ENCODE data around the gene NCOA7. TPM values are rescaled to one million over a fixed set of nuclear protein-coding genes. Genes with fewer than 3 reads are reported as not detected.
"Not testable (repeated sequence)": the region's sequence is repeated elsewhere in the genome, so short reads cannot be mapped to it uniquely, and the experiment has no call there.

Gene NCOA7
- total RNA-seq, 1 experiment from 2014 or later = 13.8 TPM

DNA sequence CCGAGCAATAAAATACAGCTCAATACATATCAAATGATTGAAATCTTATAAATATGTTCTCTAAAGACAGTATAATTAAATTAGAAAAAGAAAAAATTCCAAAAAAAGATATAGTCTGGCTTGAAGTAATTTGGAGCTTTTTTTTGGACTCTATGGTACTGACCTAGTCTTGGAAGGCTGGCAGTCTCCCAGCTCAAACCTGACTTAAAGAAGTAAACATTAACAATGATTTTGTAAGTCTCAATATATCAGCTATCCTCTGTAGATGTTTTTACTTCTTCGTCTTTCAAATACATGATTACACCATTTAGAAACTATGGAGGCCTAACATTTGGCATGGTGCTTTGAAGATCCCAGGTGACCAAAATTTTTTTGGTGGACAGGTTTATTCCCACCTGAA lies 180.0 kb downstream of the NCOA7 start:
- H4K20me1 ChIP-seq (ENCODE audit: insufficient read depth) = no peaks in the 10 kb centered on the region
- H3K36me3 ChIP-seq (ENCODE audit: control insufficient read depth in 1 of 2, insufficient read depth in 2 of 2, low read length in 2 of 2) = no peaks in the 10 kb centered on the region; a peak in 2 of 4 replicates
- RAD21 ChIA-PET (ENCODE audit: low non-redundant PET in 1 of 2, low total read pairs in 2 of 2, uncharacterized antibody in 2 of 2, unreplicated experiment in 2 of 2) = no interaction called here
- POLR2A ChIA-PET = interaction anchor here (1.1 kb wide), 1 partner anchor 15 kb away, joined by 3 read pairs; the partner anchor contains the start of gene TRMT11
- BruUV-seq (replicated peaks) = no TSS peak
- no peaks in the 10 kb centered on the region for H3K27me3 ChIP-seq (ENCODE audit: insufficient read depth, low read length)
- no peak overlapping the region for H3K4me2 ChIP-seq (ENCODE audit: low read length)
- no peaks in the 10 kb centered on the region for H3K79me2 ChIP-seq (ENCODE audit: insufficient read depth, low read length)
- H3K9me3 ChIP-seq (ENCODE audit: control insufficient read depth in 1 of 2, insufficient read depth in 1 of 2, low read depth in 1 of 2, low read length in 2 of 2) = no peaks in the 10 kb centered on the region
- no peak overlapping the region for H3K27ac ChIP-seq (ENCODE audit: low read depth, low read length)
- intact Hi-C loops (cut with micrococcal nuclease) = no loop called here
- no peak overlapping the region for H2AFZ ChIP-seq (ENCODE audit: low read depth, low read length, poor library complexity, severe bottlenecking)
- CTCF ChIA-PET = interaction anchor here (0.7 to 1.3 kb wide), 3 partner anchors 14 to 936 kb away, joined by 3 to 6 read pairs (median 4); partner anchors contain the start of genes HINT3 and NCOA7
- H3K9ac ChIP-seq (ENCODE audit: low read length) = no peak overlapping the region
- no peaks in the 10 kb centered on the region for H3K4me1 ChIP-seq (ENCODE audit: control insufficient read depth in 1 of 2, insufficient read depth in 2 of 2, low read length in 2 of 2)
- ATAC-seq (no peak), DNase-seq (ENCODE audit: low read depth, low spot score) (no peak)
- TF ChIP-seq JUND (IDR thresholded peaks at IDR 0.05) = no peak
- no peak for TF ChIP-seq CEBPB (IDR thresholded peaks at IDR 0.05; ENCODE audit: low read depth)
- no peak for TF ChIP-seq ZNF274 (IDR thresholded peaks at IDR 0.05; ENCODE audit: low read depth, low read length)
- no peak for TF ChIP-seq POLR2A (IDR thresholded peaks at IDR 0.05; ENCODE audit: borderline replicate concordance, extremely low read depth, insufficient read depth, insufficient read length)
- TF ChIP-seq, protein P1, sequence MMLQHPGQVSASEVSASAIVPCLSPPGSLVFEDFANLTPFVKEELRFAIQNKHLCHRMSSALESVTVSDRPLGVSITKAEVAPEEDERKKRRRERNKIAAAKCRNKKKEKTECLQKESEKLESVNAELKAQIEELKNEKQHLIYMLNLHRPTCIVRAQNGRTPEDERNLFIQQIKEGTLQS (IDR thresholded peaks at IDR 0.05) = no peak
- TF ChIP-seq, protein P2, sequence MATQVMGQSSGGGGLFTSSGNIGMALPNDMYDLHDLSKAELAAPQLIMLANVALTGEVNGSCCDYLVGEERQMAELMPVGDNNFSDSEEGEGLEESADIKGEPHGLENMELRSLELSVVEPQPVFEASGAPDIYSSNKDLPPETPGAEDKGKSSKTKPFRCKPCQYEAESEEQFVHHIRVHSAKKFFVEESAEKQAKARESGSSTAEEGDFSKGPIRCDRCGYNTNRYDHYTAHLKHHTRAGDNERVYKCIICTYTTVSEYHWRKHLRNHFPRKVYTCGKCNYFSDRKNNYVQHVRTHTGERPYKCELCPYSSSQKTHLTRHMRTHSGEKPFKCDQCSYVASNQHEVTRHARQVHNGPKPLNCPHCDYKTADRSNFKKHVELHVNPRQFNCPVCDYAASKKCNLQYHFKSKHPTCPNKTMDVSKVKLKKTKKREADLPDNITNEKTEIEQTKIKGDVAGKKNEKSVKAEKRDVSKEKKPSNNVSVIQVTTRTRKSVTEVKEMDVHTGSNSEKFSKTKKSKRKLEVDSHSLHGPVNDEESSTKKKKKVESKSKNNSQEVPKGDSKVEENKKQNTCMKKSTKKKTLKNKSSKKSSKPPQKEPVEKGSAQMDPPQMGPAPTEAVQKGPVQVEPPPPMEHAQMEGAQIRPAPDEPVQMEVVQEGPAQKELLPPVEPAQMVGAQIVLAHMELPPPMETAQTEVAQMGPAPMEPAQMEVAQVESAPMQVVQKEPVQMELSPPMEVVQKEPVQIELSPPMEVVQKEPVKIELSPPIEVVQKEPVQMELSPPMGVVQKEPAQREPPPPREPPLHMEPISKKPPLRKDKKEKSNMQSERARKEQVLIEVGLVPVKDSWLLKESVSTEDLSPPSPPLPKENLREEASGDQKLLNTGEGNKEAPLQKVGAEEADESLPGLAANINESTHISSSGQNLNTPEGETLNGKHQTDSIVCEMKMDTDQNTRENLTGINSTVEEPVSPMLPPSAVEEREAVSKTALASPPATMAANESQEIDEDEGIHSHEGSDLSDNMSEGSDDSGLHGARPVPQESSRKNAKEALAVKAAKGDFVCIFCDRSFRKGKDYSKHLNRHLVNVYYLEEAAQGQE (IDR thresholded peaks at IDR 0.05; ENCODE audit: low read depth) = no peak
- no peak for TF ChIP-seq ELF1 (IDR thresholded peaks at IDR 0.05; ENCODE audit: borderline replicate concordance, low read depth)
- TF ChIP-seq, protein P3, sequence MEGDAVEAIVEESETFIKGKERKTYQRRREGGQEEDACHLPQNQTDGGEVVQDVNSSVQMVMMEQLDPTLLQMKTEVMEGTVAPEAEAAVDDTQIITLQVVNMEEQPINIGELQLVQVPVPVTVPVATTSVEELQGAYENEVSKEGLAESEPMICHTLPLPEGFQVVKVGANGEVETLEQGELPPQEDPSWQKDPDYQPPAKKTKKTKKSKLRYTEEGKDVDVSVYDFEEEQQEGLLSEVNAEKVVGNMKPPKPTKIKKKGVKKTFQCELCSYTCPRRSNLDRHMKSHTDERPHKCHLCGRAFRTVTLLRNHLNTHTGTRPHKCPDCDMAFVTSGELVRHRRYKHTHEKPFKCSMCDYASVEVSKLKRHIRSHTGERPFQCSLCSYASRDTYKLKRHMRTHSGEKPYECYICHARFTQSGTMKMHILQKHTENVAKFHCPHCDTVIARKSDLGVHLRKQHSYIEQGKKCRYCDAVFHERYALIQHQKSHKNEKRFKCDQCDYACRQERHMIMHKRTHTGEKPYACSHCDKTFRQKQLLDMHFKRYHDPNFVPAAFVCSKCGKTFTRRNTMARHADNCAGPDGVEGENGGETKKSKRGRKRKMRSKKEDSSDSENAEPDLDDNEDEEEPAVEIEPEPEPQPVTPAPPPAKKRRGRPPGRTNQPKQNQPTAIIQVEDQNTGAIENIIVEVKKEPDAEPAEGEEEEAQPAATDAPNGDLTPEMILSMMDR (IDR thresholded peaks at IDR 0.05 in 2 of 3, conservative IDR thresholded peaks at IDR 0.05 in 1 of 3; ENCODE audit: borderline replicate concordance in 1 of 3, insufficient read depth in 1 of 3, low read depth in 2 of 3, low read length in 2 of 3) = no peak
- no peak for TF ChIP-seq ZFX (IDR thresholded peaks at IDR 0.05)
- no peak for TF ChIP-seq SIN3A (IDR thresholded peaks at IDR 0.05; ENCODE audit: low read depth)
- H3K9me2 ChIP-seq (ENCODE audit: insufficient read depth) = no peaks in the 10 kb centered on the region
- no peak overlapping the region for H3K4me3 ChIP-seq (replicated peaks in 1 of 2; ENCODE audit: low read depth in 1 of 2, low read length in 2 of 2)

DNA sequence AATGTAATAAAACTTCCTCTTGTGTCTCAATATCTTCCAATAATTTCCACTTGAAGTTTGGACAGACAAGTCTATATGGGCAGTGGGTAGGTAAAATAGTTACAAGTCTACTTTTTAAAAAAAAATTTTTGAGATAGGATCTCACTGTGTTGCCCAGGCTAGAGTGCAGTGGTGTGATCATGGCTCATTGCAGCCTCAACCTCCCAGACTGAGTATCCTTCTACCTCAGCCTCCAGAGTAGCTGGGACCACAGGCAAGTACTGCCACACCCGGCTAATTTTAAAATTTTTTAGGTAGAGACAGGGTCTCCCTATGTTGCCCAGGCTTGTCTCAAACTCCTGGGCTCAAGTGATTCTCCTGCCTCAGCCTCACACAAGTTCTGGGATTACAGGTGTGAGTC lies 181.7 kb downstream of the NCOA7 start:
- H3K79me2 ChIP-seq (ENCODE audit: insufficient read depth, low read length); H3K9me3 ChIP-seq (ENCODE audit: control insufficient read depth in 1 of 2, insufficient read depth in 1 of 2, low read depth in 1 of 2, low read length in 2 of 2); DNase-seq (ENCODE audit: low read depth, low spot score); CTCF ChIA-PET; H3K36me3 ChIP-seq (ENCODE audit: control insufficient read depth in 1 of 2, insufficient read depth in 2 of 2, low read length in 2 of 2); H3K27ac ChIP-seq (ENCODE audit: low read depth, low read length); H4K20me1 ChIP-seq (ENCODE audit: insufficient read depth); H3K4me1 ChIP-seq (ENCODE audit: control insufficient read depth in 1 of 2, insufficient read depth in 2 of 2, low read length in 2 of 2); POLR2A ChIA-PET; RAD21 ChIA-PET (ENCODE audit: low non-redundant PET in 1 of 2, low total read pairs in 2 of 2, uncharacterized antibody in 2 of 2, unreplicated experiment in 2 of 2); BruUV-seq (replicated peaks); H3K4me3 ChIP-seq (replicated peaks in 1 of 2; ENCODE audit: low read depth in 1 of 2, low read length in 2 of 2); H3K9me2 ChIP-seq (ENCODE audit: insufficient read depth); H3K27me3 ChIP-seq (ENCODE audit: insufficient read depth, low read length); intact Hi-C loops (cut with micrococcal nuclease); ATAC-seq; H2AFZ ChIP-seq (ENCODE audit: low read depth, low read length, poor library complexity, severe bottlenecking); H3K9ac ChIP-seq (ENCODE audit: low read length); H3K4me2 ChIP-seq (ENCODE audit: low read length): not testable (repeated sequence)
